Femur (tissue), 1 donor: ENCODE data around the gene KLHL3.
"Not testable (repeated sequence)": the region's sequence is repeated elsewhere in the genome, so short reads cannot be mapped to it uniquely, and the experiment has no call there.

Source experiments
- DNase-seq: peaks from one replicate; pipeline ENCODE4 v3.0.0-alpha.2; 2017

The KLHL3 gene

DNA sequence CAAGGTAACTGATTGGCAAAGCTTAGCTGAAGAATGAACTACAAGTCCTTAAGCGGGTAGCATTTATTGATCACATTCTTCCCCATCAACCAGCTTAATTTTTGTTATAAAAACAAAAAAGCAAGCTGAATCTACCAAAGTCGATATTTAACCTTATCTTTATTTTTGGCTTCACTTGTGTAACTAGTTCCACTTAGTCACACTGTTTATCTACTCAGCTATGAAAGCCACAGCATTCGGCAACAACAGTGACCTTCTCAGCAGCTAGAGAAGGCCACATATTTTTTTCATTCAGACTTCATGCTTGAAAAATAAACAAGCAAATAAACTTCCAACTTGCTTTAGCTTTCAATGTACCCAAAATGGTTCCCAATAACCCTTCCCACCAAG is 69.4 kb downstream of the KLHL3 start:
- DNase-seq = no peak

DNA sequence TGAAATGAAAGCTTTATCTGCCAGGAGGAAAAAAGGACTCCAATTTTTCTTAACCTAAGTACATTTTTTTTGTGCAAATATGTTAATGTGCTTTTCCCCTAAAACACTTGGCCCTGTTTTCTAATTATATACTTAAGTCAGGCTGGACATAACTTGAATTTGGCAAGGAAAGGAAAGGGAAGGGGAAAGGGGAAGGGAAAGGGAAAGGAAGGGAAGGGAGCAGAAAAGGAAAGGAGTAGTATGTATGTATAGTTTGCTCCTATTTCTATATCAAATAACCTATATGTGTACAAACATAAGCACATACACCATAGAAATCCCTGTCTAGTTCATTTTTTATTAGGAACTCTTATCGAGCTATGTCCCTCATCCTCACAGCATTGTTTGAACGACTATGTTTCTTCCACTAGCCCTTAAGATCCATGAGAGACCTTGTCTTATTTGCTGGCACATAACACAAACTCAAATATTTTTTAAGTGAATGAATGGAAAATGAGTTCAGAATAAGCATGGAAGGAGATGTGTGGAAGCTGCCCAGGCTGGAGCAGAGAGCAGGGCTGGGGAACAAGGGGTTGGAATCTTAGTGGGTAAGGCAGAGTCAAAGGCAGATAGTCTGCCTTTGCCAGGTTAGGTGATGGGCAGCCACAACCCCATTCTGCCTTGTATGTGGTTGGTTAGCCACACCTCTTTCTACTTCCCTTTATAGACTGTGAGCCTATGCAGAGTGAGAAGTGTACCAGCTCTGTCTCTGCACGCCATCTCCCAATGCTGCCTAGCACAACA is 70.0 kb downstream of the KLHL3 start:
- DNase-seq = peak; percentile 56

DNA sequence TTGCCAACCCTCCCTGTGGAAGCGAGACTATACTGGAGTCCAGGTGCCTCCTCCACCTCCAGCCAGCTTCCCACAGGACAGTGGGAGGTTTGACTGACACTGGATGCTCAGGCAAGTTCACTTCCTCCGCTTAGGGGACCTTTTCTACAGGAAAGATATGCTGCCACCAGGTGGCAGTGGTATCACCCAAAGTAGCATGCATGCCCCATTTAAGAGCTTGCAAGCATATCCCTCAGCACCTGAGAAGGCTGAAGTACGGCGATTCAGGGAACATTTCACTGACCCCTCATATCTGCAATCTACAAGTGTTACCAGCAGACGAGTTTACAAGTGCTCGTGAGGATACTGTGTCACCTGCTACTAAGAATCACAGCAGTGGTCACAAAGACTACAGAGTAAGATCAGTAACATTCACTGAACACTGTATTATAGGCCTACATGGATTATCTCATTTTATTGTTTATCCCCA is 75.5 kb downstream of the KLHL3 start:
- DNase-seq = peak; percentile 73

DNA sequence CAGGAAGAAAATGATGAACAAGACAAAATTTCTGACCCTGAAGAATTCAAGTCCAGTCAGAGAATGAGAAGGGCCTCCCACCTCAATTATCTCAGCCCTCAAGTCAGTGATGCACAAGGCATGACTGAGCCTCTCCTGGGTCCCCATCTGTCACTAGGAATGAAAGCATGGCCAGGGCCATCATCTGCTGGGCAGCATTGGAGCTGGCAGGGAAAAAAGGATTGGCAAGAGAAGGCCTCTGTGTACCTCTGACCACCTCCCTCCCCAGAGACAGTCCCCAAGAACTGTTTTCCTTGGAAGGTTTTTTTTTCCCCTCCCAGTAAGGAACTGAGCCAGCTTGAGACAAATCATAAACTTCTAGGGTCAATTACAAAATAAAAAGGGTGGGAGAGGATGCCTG is 76.7 kb downstream of the KLHL3 start:
- no peak for DNase-seq

DNA sequence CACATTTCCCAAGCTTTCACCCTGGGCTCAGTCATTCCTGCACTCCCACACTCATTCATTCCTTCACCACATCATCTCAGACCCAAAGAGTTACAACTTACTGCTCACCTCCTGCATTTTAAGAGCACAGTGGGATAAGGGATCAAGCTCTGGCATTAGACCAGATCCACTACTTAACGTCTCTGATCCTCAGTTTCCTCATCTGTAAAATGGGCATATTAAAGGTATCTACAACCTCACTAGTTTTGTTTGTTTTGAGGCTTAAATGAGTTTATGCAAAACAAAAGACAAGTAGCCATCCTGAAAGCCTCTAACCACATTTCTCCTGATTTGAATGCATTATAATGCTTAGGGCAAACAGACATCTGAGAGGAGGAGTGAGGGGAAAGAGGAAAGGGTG is 77.6 kb downstream of the KLHL3 start:
- no peak for DNase-seq

DNA sequence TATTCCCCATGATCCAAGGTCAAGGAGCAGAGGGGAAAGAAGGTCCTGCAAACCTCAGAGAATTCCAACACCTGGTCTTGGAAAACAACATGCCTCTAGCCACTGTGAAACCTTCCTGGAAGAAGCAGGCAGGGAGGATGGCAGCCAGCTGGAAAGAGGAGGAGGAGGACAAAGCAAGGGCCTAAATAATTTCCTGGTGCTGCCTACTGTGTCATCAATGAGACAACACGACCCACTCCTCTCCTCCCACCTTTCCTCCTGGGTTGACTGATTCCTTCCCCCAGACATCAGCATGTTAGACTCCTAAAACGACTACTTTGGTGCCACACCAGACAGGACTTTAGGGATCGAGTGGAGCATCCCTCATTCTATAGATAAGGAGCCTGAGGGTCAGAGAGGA is 78.8 kb downstream of the KLHL3 start:
- no peak for DNase-seq

DNA sequence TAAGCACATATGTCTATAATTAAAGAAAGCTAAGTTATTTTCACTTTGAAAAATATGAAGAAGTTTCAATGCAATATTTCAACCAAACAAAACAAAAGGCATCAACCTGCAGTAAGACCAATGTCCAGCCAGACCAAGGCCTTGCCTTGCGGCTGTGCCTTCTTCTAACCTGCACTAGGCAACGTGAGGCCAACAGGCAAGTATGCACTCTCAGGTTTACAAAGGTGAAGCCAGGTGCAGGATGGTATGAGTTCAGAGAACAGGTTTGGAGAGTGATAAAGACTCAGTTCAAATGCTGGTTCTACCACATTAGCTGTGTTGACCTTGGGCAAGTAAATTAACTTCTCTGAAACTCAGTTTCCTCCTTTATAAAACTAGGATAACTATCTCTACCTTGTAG is 79.3 kb downstream of the KLHL3 start:
- no peak for DNase-seq

DNA sequence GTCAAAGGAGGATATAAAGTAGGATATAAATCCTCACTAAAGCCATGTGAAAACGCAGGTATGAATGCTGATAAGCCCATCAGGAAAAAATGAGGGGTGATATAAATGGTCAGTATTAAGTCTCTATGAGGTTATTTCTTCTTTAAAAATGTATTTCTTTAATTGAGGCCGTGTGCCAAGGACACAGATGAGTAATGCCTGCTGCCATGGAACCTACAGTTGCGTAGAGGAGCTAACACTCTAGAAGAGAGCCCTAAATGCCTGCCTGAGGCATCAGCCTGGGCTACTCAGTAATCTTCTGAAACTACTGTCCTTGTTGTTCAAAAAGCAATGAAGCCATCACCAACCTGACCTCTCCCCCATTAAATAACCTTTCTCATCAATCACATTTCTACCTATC is 84.9 kb downstream of the KLHL3 start:
- DNase-seq = no peak

DNA sequence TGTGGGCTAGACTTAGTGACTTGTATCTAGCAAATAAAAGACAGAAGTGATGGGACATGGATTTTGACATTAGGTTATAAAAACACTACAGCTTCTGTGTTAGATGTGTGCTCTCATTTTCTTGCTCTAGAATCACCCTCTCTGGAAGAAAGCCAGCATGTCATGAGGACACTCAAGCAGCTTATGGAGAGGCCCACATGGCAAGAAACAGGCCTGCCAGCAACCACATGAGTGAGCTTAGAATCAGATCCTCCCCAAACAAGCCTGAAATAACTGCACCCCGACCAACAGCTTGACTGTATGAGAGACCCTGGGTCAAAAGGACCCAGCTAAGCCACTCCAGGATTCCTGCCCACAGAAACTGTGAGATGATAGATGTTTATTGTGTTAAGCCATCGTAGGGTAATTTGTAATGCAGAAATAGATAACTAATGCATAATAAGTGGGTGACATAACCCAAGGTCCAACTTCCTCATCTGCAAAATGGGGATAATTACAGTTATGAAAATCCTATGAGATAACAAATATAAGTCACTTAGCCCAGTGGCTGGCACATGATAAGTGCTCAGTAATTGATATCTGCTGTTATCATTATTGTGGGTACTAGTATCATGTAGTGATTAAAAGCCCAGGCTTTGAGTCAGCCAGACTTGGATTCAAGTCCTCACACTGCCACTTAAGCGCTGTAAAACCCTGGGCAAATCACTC is 86.5 kb downstream of the KLHL3 start:
- no peak for DNase-seq

DNA sequence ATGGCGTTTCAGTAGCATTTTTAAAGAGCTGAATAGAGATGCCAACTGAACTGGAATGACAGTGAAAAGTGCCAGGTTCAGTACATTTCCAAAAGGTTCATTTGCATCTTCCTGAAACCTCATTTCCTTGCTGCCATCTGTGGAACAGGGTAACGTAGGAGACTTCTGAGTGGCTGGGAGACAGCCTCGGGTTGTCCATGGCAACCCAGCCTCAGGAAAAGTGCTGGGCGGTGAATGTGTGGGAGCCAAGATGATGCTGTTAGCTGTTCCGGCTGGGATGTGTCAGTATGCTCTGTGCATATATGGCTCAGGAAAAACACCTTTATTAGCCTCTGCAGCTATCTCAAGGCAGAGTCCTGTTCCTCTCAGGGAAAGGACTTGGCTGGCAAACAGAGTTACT is 87.5 kb downstream of the KLHL3 start:
- DNase-seq = no peak

DNA sequence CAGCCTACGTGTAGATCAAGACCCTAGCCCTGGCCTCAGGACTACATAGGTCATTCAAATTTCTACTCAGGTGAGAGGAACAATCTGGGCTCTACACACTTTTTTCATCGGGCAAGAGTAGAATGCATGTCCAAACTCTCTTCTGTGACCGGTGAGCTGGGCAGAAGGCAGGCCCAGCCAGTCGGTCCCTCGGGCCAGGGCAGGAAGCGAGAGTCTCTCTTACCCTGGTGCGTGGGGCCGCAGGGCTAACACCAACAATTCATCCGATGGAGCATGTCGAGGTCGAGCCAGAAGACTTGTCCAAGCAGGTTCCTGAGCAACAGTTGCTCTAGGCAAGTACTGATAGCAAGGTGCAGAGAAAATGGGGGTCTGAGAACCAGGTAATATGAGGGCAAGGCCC is 88.5 kb downstream of the KLHL3 start:
- DNase-seq = no peak

DNA sequence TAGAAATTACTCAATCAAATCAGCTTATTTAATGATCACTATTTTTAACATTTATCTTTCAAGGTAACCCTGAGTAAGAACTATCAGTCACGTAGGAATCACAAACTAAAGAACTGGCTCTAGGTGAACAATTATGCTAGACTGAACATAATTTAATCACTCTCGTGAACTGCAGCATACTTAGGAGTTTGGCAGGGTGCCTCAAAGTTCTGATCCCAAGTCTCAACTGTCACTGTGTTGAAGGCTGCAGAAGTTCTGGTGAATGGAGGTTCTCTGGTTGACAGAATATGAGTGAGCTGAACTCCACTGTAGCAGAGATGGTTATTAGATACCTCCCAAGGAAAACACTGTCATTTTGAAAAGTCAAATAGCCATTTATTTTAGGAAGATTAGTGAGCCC is 89.1 kb downstream of the KLHL3 start:
- DNase-seq = no peak

DNA sequence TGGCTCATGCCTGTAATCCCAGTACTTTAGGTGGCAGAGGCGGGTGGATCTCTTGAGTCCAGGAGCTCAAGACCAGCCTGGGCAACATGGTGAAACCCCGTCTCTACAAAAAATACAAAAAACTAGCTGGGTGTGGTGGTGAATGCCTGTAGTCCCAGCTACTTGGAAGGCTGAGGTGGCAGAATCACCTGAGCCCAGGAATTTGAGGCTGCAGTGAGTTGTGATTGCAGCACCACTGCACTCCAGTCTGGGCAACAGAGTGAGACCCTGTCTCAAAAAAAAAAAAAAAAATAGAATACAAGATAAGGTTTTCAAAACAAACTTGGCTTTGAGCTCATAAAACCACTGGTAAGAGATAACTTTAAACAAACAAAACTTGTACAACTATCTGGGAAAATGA is 92.8 kb downstream of the KLHL3 start:
- DNase-seq = not testable (repeated sequence)

DNA sequence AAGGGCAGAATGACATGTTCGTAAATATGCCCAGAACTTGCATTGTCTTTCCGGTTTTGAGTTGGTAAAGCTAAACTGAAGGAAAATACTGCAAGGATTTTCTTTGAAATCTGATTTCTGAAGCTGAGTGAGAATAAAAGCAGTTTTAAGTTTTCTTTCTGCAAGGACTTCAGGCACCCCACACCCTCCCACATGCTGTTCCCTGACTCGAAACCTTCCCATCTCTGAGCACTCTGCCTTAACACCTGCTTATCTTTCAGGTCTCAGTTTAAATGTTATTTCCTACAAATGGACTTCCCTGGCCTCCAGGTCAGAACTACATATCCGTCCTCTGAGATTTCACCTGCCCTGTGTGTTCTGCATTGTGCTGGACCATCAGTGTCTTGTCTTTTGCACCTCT is 93.8 kb downstream of the KLHL3 start:
- DNase-seq = no peak

DNA sequence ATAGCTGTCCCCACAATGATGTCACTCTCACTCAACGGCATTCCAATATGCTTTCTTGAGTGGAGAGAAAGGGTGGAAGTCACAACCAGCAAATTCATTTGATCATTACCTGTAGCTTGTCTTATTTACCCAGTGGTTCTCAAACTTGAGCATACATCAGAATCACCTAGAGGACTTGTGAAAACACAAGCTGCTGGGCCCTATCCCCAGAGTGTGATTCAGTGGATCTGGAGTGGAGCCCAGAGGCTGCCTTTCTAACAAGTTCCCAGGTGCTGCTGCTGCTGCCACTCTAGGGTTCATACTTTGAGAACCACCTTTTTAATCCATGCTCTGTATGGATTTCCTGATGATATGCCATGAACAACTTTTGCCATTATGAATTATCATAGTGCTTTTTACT is 94.7 kb downstream of the KLHL3 start:
- DNase-seq = no peak

DNA sequence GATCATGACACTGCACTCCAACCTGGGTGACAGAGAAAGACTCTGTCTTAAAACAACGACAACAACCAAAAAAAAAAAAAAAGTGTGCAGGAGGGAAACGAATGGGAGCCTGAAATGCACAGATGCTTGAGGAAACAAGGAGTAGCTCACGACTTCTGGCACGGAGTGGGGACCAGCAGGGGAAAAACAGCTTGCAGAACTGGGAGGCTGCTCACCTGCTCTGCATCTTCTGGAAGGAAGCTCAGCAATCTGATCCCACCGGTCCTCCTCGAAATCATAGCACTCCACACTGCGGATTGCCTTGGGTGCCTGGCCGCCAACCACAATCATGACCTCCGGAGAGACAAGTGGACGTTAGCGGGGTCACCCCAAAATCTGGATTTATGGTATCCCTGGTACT is 96.2 kb downstream of the KLHL3 start:
- DNase-seq = no peak

DNA sequence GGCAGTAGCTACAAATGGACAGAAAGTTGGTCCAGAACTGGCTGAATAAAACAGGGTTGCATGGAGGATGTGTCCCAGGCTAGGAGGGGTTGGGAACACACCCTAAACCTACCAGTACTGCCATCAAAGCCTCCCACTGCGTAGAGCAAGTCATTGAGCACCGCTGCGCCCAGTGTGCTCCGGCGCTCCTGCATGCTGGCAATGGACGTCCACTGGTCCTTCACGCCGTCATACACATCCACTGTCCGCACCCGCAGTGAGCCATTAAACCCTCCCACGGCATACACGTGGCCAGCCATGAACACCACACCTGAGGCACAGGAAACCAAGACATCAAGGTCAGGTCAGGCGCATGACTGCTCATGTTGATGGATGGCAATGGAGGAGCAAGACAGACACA is 97.0 kb downstream of the KLHL3 start:
- no peak for DNase-seq

DNA sequence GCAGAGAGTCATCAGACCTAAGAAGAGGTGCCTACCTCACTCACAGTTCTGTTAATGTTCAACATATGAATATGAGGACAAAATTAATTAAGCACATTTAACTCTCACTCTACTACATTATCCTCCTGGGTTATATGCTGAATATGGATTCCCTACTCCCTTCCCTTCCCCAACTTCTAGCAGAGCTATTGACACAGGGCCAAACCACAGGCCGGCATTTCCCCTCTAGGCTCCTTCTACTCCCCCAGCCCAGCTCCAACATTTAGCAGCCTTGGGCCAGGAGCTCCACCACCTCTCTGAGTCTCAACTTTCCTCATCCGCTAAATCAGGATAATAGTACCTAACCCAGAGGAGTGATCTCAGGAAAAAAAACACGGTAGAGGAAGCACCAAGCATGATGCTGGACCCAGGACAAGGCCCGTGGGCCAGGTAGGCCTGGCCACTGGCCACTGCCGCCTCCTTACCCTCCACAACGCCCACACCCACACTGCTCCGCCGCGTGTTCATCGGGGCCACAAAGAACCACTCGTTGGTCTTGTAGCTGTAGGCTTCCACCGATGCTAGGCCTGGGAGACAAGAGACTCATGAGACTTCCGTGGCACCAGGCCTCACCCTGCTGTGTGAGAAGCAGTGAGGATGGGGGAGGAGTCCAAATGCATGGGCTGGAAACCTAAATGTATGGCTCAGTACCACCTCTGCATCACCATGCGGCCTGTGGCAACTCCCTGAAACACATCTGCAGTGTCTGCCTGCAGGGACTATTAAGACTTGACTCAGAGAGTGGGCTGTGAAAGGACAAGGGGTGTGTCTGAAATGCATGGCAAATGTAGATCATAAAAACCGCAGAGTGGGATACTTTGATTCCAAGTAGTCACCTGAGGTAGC is 98.8 kb downstream of the KLHL3 start:
- no peak for DNase-seq

DNA sequence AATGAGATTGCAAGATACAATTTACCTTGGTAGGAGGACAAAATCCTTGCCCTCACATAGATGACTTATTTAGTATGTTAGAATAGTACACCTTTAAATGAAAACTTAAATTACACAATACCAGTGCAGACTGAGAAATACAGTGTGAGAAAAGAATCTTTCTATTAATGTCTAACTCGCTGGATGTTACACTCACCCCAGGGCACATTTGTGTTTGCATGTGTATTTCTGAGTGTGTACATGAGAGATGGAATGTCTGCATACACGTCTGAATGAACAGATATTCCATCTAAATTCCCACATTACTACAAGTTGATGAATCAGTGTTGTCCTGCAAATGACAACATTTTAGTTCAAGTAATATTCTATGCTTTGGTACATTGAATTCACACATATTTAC is 99.8 kb downstream of the KLHL3 start:
- no peak for DNase-seq

DNA sequence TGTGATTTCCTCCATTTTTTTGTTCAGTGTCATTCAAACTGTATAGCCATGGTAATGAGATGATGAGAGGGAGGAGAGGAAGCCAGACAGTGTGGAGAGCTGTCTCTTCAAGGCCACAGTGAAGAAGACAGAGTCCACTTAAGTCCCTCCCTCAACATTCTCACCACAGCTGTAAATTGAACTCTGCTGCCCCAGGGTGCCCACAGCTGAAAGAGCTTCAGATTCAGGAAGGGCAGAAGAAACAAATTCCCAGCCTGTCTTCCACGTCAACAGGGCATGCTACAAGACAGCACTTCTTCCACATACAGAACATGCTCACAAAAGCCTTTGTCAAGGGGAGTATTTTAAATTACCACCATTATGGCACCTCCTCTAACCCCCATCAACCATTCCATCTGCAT is 100.4 kb downstream of the KLHL3 start:
- DNase-seq = no peak

DNA sequence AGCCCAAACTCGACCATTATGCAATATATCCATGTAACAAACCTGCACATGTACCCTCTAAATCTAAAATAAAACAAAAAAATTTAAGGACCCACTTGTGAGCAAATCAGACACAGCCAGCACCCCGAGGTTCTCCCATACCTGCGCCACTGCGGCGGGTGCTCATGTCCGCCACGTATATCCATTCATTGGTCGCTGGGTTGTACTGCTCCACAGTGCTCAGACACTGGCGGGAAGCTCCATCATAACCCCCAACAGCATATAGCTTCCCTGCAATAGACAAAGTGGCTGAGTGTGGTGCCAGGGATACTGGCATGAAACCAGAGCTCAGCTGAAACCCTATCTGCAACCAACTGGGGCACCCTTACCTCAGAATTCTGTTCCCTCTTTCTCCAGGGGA is 102.0 kb downstream of the KLHL3 start:
- no peak for DNase-seq

DNA sequence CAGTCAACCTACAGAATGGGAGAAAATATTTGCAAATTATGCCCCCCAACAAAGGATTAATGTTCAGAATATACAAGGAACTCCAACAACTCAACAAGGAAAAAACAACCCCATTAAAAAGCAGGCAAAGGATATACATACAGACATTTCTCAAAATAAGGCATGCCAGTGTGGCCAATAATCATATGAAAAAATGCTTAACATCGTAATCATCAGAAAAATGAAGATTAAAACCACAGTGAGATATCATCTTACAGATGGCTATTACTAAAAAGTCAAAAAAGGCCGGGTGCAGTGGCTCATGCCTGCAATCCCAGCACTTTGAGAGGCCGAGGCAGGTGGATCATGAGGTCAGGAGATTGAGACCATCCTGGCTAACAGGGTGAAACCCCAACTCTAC is 103.2 kb downstream of the KLHL3 start:
- no peak for DNase-seq

DNA sequence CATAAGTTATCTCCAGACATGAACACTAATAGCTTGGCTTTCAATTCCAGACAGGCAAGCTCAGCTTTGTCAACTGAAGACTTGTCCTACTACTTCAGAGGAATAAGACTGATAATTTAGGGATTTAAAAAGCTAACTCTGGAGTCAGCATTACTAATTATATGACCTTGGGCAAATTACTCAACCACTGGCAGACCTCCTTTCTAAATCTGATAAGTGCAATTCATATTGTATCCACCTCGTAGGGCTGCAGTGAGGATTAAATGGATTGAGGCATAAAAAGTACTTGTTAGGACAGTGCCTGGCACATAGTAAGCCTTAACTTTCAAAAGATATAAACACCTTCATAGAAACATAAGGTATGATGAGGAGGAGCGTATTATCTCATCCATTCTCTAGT is 104.4 kb downstream of the KLHL3 start:
- no peak for DNase-seq

DNA sequence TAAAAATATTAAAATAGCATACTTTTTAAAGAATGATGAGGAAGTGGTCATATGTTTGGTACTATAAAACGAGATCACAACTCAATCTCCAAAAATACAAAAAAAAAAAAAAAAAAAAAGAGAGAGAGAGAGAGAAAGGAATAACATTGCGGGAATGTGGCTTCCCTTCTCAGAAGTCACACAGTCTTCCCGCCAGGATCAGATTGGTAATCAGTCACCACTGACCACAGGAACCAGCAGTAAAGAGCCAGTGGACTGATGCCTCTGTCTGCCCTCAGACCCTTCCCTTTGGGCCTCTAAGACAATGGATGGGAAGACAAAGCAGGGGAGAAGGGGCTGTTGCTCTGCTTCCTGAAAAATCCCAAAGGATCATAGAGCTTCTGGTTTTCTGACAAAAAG is 104.9 kb downstream of the KLHL3 start:
- no peak for DNase-seq
